Stimulated activated CD4-positive, alpha-beta T cell treated with anti-CD3 and anti-CD28 coated beads, Interleukin-15, amount 100 ng/mL, for 48 hours (primary cell): ENCODE results near the gene NTPCR.
"Not testable (repeated sequence)": the region's sequence is repeated elsewhere in the genome, so short reads cannot be mapped to it uniquely, and the experiment has no call there.

ENCODE experiments used
- DNase-seq, 2 donors: peaks; one replicate each; pipeline ENCODE4 v3.0.0-alpha.2; 2020; ENCODE audit warnings: low read depth in 2 of 2

NTPCR gene

GRCh38 chr1:232950197-232951176, at the start of gene NTPCR:
Gene NTPCR (plus strand): TSS chr1:232950611. CDS start chr1:232950711, 100 bp downstream.
- peak; percentile 90 to 92 for DNase-seq

GRCh38 chr1:232900818-232901217, 49.6 kb upstream of the NTPCR start:
- DNase-seq = no peak

GRCh38 chr1:232901255-232901654, 49.2 kb upstream of the NTPCR start:
- DNase-seq = no peak

DNA sequence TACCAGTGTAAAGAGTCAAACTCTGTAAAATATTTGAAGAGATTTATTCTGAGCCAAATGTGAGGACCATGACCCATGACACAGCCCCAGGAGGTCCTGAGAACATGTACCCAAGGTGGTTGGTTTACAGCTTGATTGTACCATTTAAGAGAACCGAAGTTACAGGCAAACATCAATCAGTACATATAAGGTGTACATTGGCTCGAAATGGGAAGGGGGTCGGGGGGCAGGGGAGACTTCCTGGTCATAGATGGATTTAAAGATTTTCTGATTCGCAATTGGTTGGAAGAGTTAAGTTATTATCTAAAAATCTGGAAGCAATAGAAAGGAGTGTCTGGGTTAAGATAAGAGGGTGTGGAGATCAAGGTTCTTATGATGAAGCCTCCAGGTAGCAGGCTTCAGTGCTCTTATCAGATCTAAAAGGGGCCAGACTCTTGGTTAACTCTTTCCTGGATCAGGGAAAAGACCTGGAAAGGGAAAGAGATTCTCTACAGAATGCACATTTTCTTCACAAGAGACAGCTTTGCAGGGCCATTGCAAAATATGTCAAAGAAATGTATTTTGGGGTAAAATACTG, 47.5 kb upstream of the NTPCR start:
- no peak for DNase-seq

DNA sequence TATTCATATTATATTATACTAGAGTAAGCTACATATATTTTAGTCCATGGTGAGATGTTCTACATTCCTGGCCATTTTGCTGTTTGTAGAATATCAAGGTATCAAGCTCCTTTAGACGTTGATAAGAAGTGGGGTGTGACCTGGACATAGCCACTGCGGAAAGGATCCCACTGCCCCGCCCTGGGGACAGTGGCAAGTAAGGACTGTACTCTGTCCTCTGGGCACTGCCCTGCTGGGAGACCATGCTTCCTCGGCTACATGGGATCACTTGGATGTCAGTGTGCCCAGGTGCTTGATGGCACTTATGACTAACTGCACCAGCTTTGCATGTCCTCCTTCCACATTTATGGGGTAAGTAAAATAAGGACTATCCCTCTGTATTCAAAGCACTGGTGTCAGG, 46.3 kb upstream of the NTPCR start:
- no peak for DNase-seq

DNA sequence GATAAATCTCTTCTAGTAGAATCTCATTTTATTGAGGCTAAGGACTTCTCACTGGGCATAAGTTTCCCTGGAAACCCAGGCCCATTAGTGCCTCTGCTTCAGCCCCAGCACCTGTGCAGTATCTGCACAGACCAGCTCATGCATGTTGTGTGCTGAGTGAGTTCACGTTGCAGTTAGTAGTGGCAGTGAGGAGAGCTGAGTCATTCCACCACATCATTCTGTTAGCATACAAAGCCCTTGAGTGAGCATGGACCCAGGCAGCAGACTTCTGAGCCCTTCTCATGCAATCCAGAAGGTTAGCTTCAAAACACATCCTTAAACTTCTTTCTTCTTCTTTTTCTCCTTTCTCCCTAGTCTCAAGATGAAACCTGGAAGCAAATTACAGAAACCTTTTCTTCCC, 45.8 kb upstream of the NTPCR start:
- no peak for DNase-seq

DNA sequence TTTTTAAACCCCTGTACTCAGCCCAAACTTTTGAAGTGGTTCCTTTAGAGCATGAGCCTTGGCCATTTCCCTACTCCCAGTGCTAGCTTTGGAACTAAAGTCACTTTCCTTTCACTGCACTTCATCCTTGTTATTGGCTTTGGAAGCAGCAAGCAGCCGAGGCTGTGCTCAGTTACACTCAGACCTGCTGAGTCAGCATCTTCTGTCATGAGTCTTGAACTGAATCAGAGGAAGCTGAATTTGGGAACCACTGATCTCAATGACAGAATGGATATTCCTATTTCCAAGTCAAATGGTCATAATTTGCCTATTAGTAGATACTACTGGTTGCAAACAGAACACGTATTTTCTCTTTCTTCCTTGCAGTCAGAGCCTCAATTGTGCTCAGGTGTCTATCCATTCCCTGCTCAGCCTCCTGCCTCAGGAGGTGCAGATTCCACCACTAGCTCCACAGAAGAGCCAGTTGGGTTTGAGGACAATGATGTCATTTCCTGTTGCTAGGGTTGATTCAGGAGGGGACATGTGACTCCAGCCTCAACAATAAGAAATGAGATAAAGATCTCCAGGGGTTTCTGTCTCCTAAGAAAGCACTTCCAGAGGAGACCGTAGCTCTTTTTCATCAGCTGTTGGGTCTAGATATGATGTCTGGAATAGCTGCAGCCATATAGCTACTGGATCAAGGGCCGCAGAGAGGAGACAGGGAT, 44.9 kb upstream of the NTPCR start:
- DNase-seq = no peak

DNA sequence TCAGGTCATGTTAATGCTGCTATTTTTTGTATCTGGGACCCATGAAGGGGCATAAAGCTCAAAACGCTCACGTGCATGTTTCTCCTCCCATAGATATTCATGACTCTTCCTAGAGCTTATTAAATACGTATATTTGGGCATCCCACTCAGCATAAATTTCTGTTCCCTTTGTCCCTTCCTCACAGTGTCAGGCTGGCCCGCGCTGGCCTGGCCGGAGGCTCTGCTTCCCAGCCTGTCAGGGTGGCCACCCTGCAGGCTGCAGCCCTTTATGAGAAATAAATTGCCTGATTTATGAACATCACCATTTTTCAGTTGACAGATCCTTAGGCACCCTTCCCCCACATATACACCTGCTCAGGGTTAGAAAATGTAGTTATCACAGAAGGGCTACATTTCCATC, 44.0 kb upstream of the NTPCR start:
- DNase-seq = no peak

DNA sequence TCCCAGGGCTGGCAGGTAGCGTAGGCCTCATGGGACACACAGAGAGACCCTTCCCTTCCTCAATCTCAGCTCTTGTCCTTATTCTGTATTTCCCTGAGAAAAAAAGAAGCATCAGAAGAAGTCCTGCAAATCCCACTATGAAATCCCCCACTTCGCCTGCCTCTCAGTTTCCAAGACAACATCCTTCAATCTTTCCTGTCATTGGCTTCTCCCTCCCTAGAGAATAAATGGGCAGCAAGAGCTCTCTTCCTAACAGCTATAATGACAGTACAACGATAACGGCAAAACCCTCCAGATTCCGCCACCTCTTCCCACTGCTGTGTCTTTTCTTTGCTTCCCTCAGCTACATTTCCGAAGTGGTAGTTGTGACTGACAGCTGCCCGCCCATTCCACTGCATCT, 41.6 kb upstream of the NTPCR start:
- no peak for DNase-seq

DNA sequence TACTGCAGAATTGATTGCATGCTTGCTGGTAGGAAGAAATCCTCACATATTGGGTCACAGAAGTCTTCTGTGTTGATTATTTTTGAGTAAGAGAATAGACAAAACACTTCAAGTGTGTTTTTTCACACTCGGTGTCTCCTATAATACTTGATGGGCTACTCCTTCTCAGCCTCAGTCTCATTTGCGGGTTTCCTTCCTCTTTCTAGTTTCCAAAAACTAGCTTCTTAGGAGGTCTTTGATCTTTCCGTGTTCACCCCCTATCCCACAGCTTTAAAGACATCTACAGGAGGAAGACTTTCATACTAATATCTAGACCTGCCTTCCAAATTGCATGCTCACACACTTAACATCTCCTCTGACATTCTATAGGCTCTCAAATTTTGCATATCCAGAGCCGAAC, 40.7 kb upstream of the NTPCR start:
- DNase-seq = no peak

DNA sequence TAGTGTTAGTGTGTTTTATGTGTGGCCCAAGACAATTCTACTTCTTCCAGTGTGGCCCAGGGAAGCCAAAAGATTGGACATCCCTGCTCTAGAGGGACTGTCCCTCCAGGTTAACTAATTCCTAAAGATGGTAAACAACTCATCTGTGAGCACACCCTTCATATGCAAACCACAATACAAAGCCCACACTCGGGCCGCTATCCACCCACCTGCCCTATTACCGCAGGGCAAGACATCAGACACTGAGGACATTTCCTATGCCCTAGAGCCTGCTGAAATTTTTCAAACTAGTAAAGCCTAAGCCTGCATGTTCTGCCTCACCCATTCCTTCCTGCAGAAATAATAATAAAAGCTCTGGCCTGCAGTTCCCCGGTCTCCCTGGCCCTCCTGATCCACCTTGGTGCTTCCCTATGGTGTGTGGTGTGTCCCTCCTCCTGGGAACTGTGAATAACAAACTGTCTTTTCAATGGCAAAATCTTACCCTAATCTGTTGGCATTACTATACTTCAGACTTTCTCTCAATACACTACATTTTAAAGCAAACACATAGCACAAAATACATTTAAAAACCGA, 39.3 kb upstream of the NTPCR start:
- no peak for DNase-seq

- DNase-seq = no peak
Observed at GRCh38 chr1:232912845-232913580, 37.4 kb upstream of the NTPCR start.

DNA sequence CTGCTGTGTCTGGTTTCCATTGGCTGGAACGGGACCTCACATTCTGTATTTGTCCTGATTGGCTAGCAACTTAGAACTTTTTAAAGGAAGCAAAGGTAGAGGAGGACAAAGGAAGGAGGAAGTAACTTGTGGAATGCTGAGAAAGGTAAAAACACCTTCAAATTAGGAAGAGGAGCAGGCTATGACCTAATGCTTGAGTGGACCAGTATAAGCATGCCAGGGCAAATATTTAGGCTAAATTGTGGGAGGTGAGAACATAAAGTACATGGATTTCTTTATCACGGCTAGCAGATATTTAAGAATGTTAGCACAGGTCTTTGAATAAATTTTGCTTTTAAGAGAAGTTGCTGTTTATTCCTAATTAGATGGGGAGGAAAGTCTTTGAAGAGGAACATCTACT, 36.1 kb upstream of the NTPCR start:
- not testable (repeated sequence) for DNase-seq

DNA sequence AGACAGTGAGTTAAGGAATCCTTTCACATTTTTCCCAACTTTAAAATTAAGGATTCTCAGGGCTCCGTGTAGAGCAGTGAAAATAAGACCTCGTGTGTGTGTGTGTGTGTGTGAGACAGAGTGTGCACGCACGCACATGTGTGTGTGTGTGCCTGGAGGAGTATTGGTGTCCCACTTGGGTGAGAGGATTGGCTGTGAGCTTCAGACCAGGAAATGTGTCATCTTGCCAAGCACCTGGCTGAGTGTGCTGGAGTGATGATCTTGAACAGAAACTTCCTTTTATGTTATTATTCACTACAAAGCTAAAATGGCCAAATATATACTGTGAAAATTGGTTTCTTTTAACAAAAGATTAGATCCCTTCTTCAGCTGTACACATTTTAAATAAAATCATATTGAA, 35.2 kb upstream of the NTPCR start:
- DNase-seq = no peak

DNA sequence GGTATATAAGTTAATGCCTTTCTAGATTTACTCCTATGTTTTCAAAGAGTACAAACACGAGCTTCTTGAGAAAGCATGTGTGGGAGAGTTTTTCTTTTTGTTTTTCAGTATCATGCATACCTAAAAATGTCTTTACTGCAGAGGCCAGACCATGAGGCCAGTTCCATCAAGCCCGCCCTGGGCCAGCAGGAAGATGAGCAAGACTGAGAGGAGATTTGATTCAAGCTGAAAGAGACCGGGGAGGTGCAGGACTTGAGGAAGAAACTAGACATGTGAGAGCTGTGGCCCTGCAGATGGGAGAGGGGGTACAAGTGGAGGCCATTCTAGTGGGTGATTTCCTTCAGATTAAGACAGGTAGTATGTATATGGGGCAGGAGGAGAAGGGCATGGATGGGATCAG, 33.4 kb upstream of the NTPCR start:
- DNase-seq = no peak

DNA sequence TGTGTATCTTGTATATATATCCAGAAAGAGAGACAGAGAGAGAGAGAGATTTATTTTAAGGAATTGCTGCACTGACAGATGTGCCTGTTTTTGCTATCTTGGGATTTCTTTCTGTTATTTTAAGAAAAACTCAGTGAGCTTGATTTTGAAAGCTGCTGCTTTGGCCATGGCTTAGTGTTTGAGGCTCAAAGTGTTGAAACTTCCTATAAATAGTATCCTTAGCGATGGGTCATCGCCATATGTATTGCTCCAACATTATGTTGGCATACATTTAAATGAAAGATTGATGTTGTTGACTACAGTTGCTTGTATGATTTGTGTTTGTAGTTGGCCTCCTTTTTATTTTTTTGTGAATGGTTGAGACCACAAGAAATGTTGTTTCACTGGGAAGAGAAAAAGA, 29.0 kb upstream of the NTPCR start:
- no peak for DNase-seq

DNA sequence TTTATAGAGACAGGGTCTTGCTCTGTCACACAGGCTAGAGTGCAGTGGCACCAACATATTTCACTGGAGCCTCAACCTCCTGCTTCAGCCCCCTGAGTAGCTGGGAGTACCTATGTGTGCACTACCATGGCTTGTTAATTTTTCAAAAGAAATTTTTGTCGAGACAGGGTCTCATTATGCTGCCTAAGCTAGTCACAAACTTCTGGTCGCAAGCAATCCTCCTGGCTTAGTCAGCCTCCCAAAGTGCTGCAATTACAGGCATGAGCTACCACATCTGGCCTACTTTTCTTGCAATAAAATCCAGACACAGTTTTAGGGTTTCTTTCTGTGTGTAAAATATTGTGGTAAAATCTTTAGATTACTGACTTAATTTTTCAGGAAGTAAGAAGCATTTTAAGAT, 27.9 kb upstream of the NTPCR start:
- no peak for DNase-seq

DNA sequence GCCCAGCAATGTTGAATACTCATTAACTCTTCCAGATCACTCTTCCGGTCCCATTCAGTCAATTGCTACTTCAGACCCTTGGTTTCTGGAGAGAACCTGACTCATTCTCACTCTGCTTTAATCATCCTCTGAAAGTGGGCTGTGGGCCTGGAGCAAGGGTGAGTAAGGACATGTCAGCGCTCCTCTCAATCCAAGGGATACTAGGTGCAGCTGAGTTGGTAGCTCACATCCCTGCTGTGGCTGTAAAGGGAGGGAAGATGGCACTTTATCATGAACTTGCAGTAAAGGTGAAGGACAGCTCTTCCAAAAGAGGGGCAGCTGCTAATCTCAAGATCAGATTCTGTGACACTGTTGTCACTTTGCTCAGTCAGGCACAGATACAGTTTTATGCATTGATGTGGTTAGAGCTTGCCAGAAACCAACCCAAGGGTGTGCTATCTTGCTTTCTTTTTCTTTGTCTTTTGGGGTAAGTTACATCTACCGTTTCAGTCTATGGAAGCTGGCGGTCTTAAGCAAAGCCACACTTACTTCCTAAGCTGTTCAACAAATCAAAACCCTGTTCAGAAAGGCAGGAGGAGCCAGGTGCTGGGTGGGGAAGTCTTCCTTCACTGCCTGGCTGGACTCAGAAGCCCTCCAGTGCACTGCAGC, 26.5 kb upstream of the NTPCR start:
- DNase-seq = peak; percentile 35 to 36

- no peak for DNase-seq
Observed at GRCh38 chr1:232924874-232925273, 25.5 kb upstream of the NTPCR start.

- DNase-seq = no peak
Observed at GRCh38 chr1:232925421-232926220, 24.8 kb upstream of the NTPCR start.
